Ovary (tissue), 9 donors: ENCODE results near the gene PPP1R15B. TPM values are rescaled to one million over a fixed set of nuclear protein-coding genes. Genes with fewer than 3 reads are reported as not detected.

Source experiments
- DNase-seq, 5 donors: peaks; one replicate each; pipeline ENCODE4 v3.0.0-alpha.2; 2019 to 2020
- H3K27ac ChIP-seq, 2 donors: fragments of 200-600 bp; one replicate each; pipeline versions ENCODE4 v1.5.1 to v1.8.0; 2019 to 2022
- H3K27me3 ChIP-seq: fragments of 200-600 bp; one replicate; pipeline ENCODE4 v1.8.0; 2022
- H3K36me3 ChIP-seq: fragments of 200-600 bp; sonication (generic); one replicate; pipeline ENCODE4 v1.5.1; 2019
- H3K4me1 ChIP-seq: one replicate; pipeline ENCODE4 v1.8.1; 2013; ENCODE audit warnings: mild to moderate bottlenecking, moderate library complexity; ENCODE audit not compliant: insufficient read depth
- H3K4me3 ChIP-seq: fragments of 200-600 bp; sonication (generic); one replicate; pipeline ENCODE4 v1.5.1; 2017
- H3K9me3 ChIP-seq, 2 donors: fragments of 200-600 bp in 1 of 2; sonication (generic) in 1 of 2; one replicate each; pipeline versions ENCODE4 v1.5.1 to v1.8.1; 2013 to 2019; ENCODE audit warnings: mild to moderate bottlenecking in 1 of 2, moderate library complexity in 1 of 2
- CTCF ChIP-seq, 3 donors: fragments of 450-650 bp in 2 of 3; fragments of 200-600 bp in 1 of 3; IDR thresholded peaks; one replicate each; pipeline versions ENCODE4 v1.5.1 to v1.8.0; 2016 to 2022; ENCODE audit warnings: antibody characterized with exemption in 3 of 3, mild to moderate bottlenecking in 1 of 3
- EP300 ChIP-seq: sonication (generic); formaldehyde crosslinking; IDR thresholded peaks from one replicate; pipeline ENCODE4 v1.6.1; 2017; ENCODE audit warnings: antibody characterized with exemption
- POLR2A ChIP-seq: fragments of 450-650 bp; IDR thresholded peaks from one replicate; pipeline ENCODE4 v1.6.1; 2017; ENCODE audit warnings: antibody characterized with exemption, mild to moderate bottlenecking, moderate library complexity
- WGBS, 3 donors: extraction: QIAGEN DNeasy Blood & Tissue Kit in 1 of 3; methylation state at CpG; one replicate each; pipeline versions ENCODE4 v1.1.5 to v1.1.7; 2013 to 2017; 5-methylcytosine and 5-hydroxymethylcytosine counted together
- intact Hi-C, 4 donors: fragments of 100-400 bp; cut with DNase I; formaldehyde crosslinking; loops; one replicate each; pipeline versions ENCODE4 v1.11.0 to v1.15.1; 2022 to 2023
- polyA plus RNA-seq, 2 donors: library from polyadenylated mRNA; stranded (reverse); fragments of 200-250 nt in 1 of 2; fragments of 350-450 nt in 1 of 2; fragmentation: Illumina TruSeq in 1 of 2; extraction: RNeasy Lipid Tissue Mini Kit (QIAGEN cat#74804) in 1 of 2; gene quantifications; one replicate each; pipeline ENCODE4 v1.2.3, GENCODE V29; 2013 to 2014
- total RNA-seq, 7 donors: library from RNA; depleted of rRNA in 2 of 7; stranded (reverse); fragments of >200 nt in 2 of 7; fragmentation: NEBNext Ultra II Directional in 3 of 7; extraction: Animal tissue kit (Norgen Biotek cat#: 25700) in 3 of 7; gene quantifications; one replicate each; pipeline versions ENCODE4 v1.1.0 to v1.2.4, GENCODE V29; 2016 to 2023
- donor health status: DM: no; HTN: no; CAD: no; lungs with moderate emphysema.
- donor health status: DM: no; HTN: no; CAD: no.
- donor health status: Bipolar disorder and iron deficiency.
- donor health status: DM: yes; HTN: yes; CAD: no.
- donor health status: DM: no; HTN: no; CAD: no.
- donor health status: DM: yes; HTN: yes; CAD: no.

The PPP1R15B gene
- total and polyA plus RNA-seq, 9 donors: 16.5 to 69.5 (median 35.4) TPM

GRCh38 chr1:204363335-204364114, 48.1 kb downstream of the PPP1R15B start:
- Histone ChIP-seq H3K27ac (no peak overlapping the region), H3K9me3 (no peaks in the 10 kb centered on the region), H3K36me3 (no peaks in the 10 kb centered on the region), H3K4me3 (peak overlapping the region; percentile 23), H3K27me3 (no peaks in the 10 kb centered on the region), H3K4me1 (peaks cover 2% of the 10 kb centered on the region)
- peak; percentile 36 for TF ChIP-seq POLR2A
- TF ChIP-seq CTCF (IDR thresholded peaks at IDR 0.05): peak; percentile 97 to 98 (median 97)
- TF ChIP-seq EP300: no peak
- peak; percentile 65 to 75 (median 74) for DNase-seq
- WGBS, 3 donors: 0% methylated on average over 27 of the region's 27 CpGs
- intact Hi-C loops: loop anchor here (2.0 to 10.0 kb wide), 5 partner anchors 106 to 499 kb away; partner anchors contain the start of genes SNRPE (in 2 of the 4) and GOLT1A (in 1 of the 4)

- Histone ChIP-seq H3K36me3 (no peaks in the 10 kb centered on the region), H3K27me3 (no peaks in the 10 kb centered on the region), H3K9me3 (no peaks in the 10 kb centered on the region), H3K27ac (no peak overlapping the region), H3K4me3 (peak overlapping the region; percentile 23), H3K4me1 (peaks cover 2% of the 10 kb centered on the region)
- 28 to 40% (median 29%) methylated on average over 11 of the region's 11 CpGs for WGBS, 3 donors
- no peak for DNase-seq
- no peak for TF ChIP-seq CTCF (IDR thresholded peaks at IDR 0.05)
- TF ChIP-seq POLR2A: no peak
- TF ChIP-seq EP300: no peak
- intact Hi-C loops: loop anchor here (2.0 to 10.0 kb wide), 5 partner anchors 106 to 498 kb away; partner anchors contain the start of genes SNRPE (in 2 of the 4) and GOLT1A (in 1 of the 4)
These were observed 48.7 kb downstream of the PPP1R15B start for GRCh38 chr1:204362984-204363334.

- intact Hi-C loops: loop anchor here (2.0 to 10.0 kb wide), 5 partner anchors 104 to 497 kb away; partner anchors contain the start of genes SNRPE (in 2 of the 4) and GOLT1A (in 1 of the 4)
- no peaks in the 10 kb centered on the region for H3K9me3 ChIP-seq
- no peaks in the 10 kb centered on the region for H3K27me3 ChIP-seq
- H3K4me1 ChIP-seq: peaks cover 2% of the 10 kb centered on the region
- TF ChIP-seq EP300: no peak
- no peak for TF ChIP-seq POLR2A
- TF ChIP-seq CTCF (IDR thresholded peaks at IDR 0.05): no peak
- H3K27ac ChIP-seq: no peak overlapping the region
- DNase-seq: no peak
- WGBS, 3 donors: 83 to 92% (median 84%) methylated on average over 10 of the region's 10 CpGs
- no peak overlapping the region for H3K4me3 ChIP-seq
- no peaks in the 10 kb centered on the region for H3K36me3 ChIP-seq
These were observed 49.8 kb downstream of the PPP1R15B start for GRCh38 chr1:204361781-204362180.

- Histone ChIP-seq H3K4me1 (peaks cover 2% of the 10 kb centered on the region), H3K27ac (no peak overlapping the region), H3K4me3 (no peak overlapping the region), H3K9me3 (no peaks in the 10 kb centered on the region), H3K36me3 (no peaks in the 10 kb centered on the region), H3K27me3 (no peaks in the 10 kb centered on the region)
- DNase-seq: no peak
- intact Hi-C loops: loop anchor here (5.0 to 10.0 kb wide), 4 partner anchors 104 to 497 kb away; partner anchors contain the start of genes SNRPE (in 2 of the 4) and GOLT1A (in 1 of the 4)
- TF ChIP-seq EP300: no peak
- 80 to 94% (median 91%) methylated on average over 2 of the region's 2 CpGs for WGBS, 3 donors
These were observed 50.3 kb downstream of the PPP1R15B start for GRCh38 chr1:204361341-204361771.

- 43 to 70% (median 54%) methylated on average over 4 of the region's 4 CpGs for WGBS, 3 donors
- Histone ChIP-seq H3K36me3 (no peaks in the 10 kb centered on the region), H3K9me3 (no peaks in the 10 kb centered on the region), H3K4me3 (no peak overlapping the region), H3K27ac (no peak overlapping the region), H3K4me1 (peaks cover 2% of the 10 kb centered on the region), H3K27me3 (no peaks in the 10 kb centered on the region)
- DNase-seq: no peak
- intact Hi-C loops: loop anchor here (5.0 to 10.0 kb wide), 4 partner anchors 103 to 496 kb away; partner anchors contain the start of genes SNRPE (in 2 of the 4) and GOLT1A (in 1 of the 4)
- peak in 1 of 3 donors; percentile 7 for TF ChIP-seq CTCF (IDR thresholded peaks at IDR 0.05)
- TF ChIP-seq POLR2A: no peak
These were observed 51.3 kb downstream of the PPP1R15B start for GRCh38 chr1:204360314-204360713.
